NCI-H2196 treated with DMSO at 0.1 percent for 48 hours (cell line): Measurements from ENCODE around the gene DNAJC28.
"Not testable (repeated sequence)": the region's sequence is repeated elsewhere in the genome, so short reads cannot be mapped to it uniquely, and the experiment has no call there.

Experiments
- DNase-seq: peaks from one replicate; lab custom pipeline; 2025; ENCODE audit not compliant: unreplicated experiment; lab: John Stamatoyannopoulos, UW

The DNAJC28 gene

GRCh38 chr21:33481314-33481943, 10.1 kb downstream of the DNAJC28 start:
- no peak for DNase-seq

- DNase-seq, result no peak
Observed at GRCh38 chr21:33480481-33481103, 10.9 kb downstream of the DNAJC28 start.

- DNase-seq, result peak; percentile 86
Observed at GRCh38 chr21:33479679-33480480, 11.6 kb downstream of the DNAJC28 start, which contains the start of gene TMEM50B. TSS of gene TMEM50B (minus strand) at chr21:33479974. CDS start at chr21:33468885, 11,089 bp downstream.

- no peak for DNase-seq
Observed at GRCh38 chr21:33478935-33479678, 12.4 kb downstream of the DNAJC28 start.

GRCh38 chr21:33478182-33478581, 13.3 kb downstream of the DNAJC28 start:
- DNase-seq, result no peak

- DNase-seq, result no peak
Observed at GRCh38 chr21:33477066-33477465, 14.4 kb downstream of the DNAJC28 start.

GRCh38 chr21:33473344-33473743, 18.2 kb downstream of the DNAJC28 start:
- DNase-seq, result no peak

- no peak for DNase-seq
Observed at GRCh38 chr21:33470701-33471100, 20.8 kb downstream of the DNAJC28 start.

- DNase-seq, result not testable (repeated sequence)
Observed at GRCh38 chr21:33469183-33469582, 22.3 kb downstream of the DNAJC28 start.

GRCh38 chr21:33461538-33462250, 29.8 kb downstream of the DNAJC28 start:
- no peak for DNase-seq

GRCh38 chr21:33458861-33459260, 32.7 kb downstream of the DNAJC28 start:
- no peak for DNase-seq

- no peak for DNase-seq
Observed at GRCh38 chr21:33455686-33456446, 35.6 kb downstream of the DNAJC28 start.

GRCh38 chr21:33452362-33452761, 39.2 kb downstream of the DNAJC28 start:
- DNase-seq, result no peak

GRCh38 chr21:33451634-33452071, 39.9 kb downstream of the DNAJC28 start:
- DNase-seq, result no peak

GRCh38 chr21:33449616-33450015, 41.9 kb downstream of the DNAJC28 start:
- DNase-seq, result no peak

GRCh38 chr21:33446620-33447019, 44.9 kb downstream of the DNAJC28 start:
- DNase-seq, result not testable (repeated sequence)

GRCh38 chr21:33444499-33444898, 47.0 kb downstream of the DNAJC28 start:
- no peak for DNase-seq

GRCh38 chr21:33443194-33443593, 48.3 kb downstream of the DNAJC28 start:
- no peak for DNase-seq
